Dermis microvascular lymphatic vessel endothelial cell (primary cell): Measurements from ENCODE around the gene DRC7. TPM values are rescaled to one million over a fixed set of nuclear protein-coding genes. Genes with fewer than 3 reads are reported as not detected.

Experiments
- total RNA-seq: library from RNA; depleted of rRNA; stranded (reverse); fragments of >200 nt; gene quantifications from 2 replicates; pipeline ENCODE4 v1.2.1, GENCODE V29; 2014

DRC7 gene
- total RNA-seq, 1 donor from 2014 or later = 0.26 TPM

Other genes with a start within 250 kb of the DRC7 start
- gene CIAPIN1, start 247.4 kb upstream of the DRC7 start, total RNA-seq = 66.4 and 68.6 TPM in 2 replicates
- 42.2 and 42.4 TPM in 2 replicates for gene COQ9, start 247.3 kb upstream of the DRC7 start, total RNA-seq
- gene POLR2C, start 232.1 kb upstream of the DRC7 start, total RNA-seq = 98.3 and 136 TPM in 2 replicates
- gene DOK4, start 208.3 kb upstream of the DRC7 start, total RNA-seq = 17.2 and 19.8 TPM in 2 replicates
- gene CCDC102A, start 158.2 kb upstream of the DRC7 start, total RNA-seq = 8.9 and 11.6 TPM in 2 replicates
- gene ADGRG5, start 152.2 kb upstream of the DRC7 start, total RNA-seq = not detected in 2 replicates
- 11.5 and 15.3 TPM in 2 replicates for gene ADGRG1, start 66.2 kb upstream of the DRC7 start, total RNA-seq
- gene ADGRG3, start 26.5 kb upstream of the DRC7 start, total RNA-seq = 1.3 and 9.2 TPM in 2 replicates
- gene KATNB1, start 41.0 kb downstream of the DRC7 start, total RNA-seq = 23.6 and 38.3 TPM in 2 replicates
- 31.1 and 63.8 TPM in 2 replicates for gene KIFC3, start 107.7 kb downstream of the DRC7 start, total RNA-seq